Measurements from ENCODE around the gene RNU6-9.

The RNU6-9 gene

DNA sequence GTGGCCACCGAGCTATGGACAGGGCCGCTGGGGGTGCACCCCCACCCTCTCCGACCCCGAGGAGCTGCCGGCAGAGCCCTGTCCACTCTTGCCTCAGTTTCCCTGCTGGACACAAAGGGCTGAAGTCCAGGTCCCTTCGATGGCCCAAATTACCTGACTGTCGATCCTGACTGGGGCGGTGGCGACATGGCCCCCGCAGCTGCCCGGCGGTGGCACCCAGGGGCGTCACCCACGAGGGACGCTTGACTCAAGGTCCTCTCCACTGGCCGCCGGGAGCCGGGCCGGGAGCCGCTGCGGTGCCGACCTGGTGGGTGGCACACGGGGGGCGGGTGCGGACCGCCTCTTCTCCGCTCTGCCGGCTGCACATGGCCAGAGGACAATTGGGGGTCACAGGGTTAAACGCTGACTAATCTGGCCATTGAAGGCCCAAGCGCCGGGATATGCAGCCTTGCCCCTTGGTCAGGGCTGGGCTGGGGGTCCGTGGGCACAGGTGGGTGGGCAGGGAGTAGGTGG, 48.9 kb downstream of the RNU6-9 start:
- TF ChIP-seq, protein P1, sequence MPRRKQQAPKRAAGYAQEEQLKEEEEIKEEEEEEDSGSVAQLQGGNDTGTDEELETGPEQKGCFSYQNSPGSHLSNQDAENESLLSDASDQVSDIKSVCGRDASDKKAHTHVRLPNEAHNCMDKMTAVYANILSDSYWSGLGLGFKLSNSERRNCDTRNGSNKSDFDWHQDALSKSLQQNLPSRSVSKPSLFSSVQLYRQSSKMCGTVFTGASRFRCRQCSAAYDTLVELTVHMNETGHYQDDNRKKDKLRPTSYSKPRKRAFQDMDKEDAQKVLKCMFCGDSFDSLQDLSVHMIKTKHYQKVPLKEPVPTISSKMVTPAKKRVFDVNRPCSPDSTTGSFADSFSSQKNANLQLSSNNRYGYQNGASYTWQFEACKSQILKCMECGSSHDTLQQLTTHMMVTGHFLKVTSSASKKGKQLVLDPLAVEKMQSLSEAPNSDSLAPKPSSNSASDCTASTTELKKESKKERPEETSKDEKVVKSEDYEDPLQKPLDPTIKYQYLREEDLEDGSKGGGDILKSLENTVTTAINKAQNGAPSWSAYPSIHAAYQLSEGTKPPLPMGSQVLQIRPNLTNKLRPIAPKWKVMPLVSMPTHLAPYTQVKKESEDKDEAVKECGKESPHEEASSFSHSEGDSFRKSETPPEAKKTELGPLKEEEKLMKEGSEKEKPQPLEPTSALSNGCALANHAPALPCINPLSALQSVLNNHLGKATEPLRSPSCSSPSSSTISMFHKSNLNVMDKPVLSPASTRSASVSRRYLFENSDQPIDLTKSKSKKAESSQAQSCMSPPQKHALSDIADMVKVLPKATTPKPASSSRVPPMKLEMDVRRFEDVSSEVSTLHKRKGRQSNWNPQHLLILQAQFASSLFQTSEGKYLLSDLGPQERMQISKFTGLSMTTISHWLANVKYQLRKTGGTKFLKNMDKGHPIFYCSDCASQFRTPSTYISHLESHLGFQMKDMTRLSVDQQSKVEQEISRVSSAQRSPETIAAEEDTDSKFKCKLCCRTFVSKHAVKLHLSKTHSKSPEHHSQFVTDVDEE (CRISPR knock-in tag; IDR thresholded peaks at IDR 0.05) = no peak
- TF ChIP-seq, protein P2, sequence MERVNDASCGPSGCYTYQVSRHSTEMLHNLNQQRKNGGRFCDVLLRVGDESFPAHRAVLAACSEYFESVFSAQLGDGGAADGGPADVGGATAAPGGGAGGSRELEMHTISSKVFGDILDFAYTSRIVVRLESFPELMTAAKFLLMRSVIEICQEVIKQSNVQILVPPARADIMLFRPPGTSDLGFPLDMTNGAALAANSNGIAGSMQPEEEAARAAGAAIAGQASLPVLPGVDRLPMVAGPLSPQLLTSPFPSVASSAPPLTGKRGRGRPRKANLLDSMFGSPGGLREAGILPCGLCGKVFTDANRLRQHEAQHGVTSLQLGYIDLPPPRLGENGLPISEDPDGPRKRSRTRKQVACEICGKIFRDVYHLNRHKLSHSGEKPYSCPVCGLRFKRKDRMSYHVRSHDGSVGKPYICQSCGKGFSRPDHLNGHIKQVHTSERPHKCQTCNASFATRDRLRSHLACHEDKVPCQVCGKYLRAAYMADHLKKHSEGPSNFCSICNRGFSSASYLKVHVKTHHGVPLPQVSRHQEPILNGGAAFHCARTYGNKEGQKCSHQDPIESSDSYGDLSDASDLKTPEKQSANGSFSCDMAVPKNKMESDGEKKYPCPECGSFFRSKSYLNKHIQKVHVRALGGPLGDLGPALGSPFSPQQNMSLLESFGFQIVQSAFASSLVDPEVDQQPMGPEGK (CRISPR knock-in tag; IDR thresholded peaks at IDR 0.05; ENCODE audit: borderline replicate concordance) = no peak
- TF ChIP-seq ESRRG (CRISPR knock-in tag; IDR thresholded peaks at IDR 0.05) = no peak
- no peak for TF ChIP-seq ZNF70 (CRISPR knock-in tag; IDR thresholded peaks at IDR 0.05)
- TF ChIP-seq TOX (CRISPR knock-in tag; IDR thresholded peaks at IDR 0.05; ENCODE audit: borderline replicate concordance) = no peak
- TF ChIP-seq ZNF565 (CRISPR knock-in tag; conservative IDR thresholded peaks at IDR 0.05; ENCODE audit: low read depth) = no peak
- no peak for TF ChIP-seq POU6F1 (CRISPR knock-in tag; IDR thresholded peaks at IDR 0.05; ENCODE audit: borderline replicate concordance, low read depth)
- no peak for TF ChIP-seq BACH2 (CRISPR knock-in tag; IDR thresholded peaks at IDR 0.05; ENCODE audit: borderline replicate concordance)
- no peak for TF ChIP-seq ISL1 (CRISPR knock-in tag; IDR thresholded peaks at IDR 0.05)
- no peak for TF ChIP-seq OSR1 (CRISPR knock-in tag; IDR thresholded peaks at IDR 0.05)
- no peak for TF ChIP-seq PPARA (CRISPR knock-in tag; IDR thresholded peaks at IDR 0.05; ENCODE audit: borderline replicate concordance)
- no peak for ATAC-seq

Data from SK-N-SH treated with all-trans-retinoic acid at 6 μM for 48 hours (cell line).